Measurements from ENCODE around the gene TMEM33. TPM values are rescaled to one million over a fixed set of nuclear protein-coding genes. Genes with fewer than 3 reads are reported as not detected.

Gene TMEM33
- total RNA-seq, 4 donors from 2014 or later: 18.2 to 67.4 (median 46.7) TPM

GRCh38 chr4:41932988-41933387, 2.2 kb upstream of the TMEM33 start:
- no peak overlapping the region for H3K4me3 ChIP-seq

GRCh38 chr4:41933997-41934503, 1.2 kb upstream of the TMEM33 start:
- TF ChIP-seq POLR2A (IDR thresholded peaks at IDR 0.05): no peak
- TF ChIP-seq, protein P1, sequence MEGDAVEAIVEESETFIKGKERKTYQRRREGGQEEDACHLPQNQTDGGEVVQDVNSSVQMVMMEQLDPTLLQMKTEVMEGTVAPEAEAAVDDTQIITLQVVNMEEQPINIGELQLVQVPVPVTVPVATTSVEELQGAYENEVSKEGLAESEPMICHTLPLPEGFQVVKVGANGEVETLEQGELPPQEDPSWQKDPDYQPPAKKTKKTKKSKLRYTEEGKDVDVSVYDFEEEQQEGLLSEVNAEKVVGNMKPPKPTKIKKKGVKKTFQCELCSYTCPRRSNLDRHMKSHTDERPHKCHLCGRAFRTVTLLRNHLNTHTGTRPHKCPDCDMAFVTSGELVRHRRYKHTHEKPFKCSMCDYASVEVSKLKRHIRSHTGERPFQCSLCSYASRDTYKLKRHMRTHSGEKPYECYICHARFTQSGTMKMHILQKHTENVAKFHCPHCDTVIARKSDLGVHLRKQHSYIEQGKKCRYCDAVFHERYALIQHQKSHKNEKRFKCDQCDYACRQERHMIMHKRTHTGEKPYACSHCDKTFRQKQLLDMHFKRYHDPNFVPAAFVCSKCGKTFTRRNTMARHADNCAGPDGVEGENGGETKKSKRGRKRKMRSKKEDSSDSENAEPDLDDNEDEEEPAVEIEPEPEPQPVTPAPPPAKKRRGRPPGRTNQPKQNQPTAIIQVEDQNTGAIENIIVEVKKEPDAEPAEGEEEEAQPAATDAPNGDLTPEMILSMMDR (IDR thresholded peaks at IDR 0.05): no peak
- no peaks in the 10 kb centered on the region for H3K9me3 ChIP-seq
- peaks cover 0 to 24% (median 6%) of the 10 kb centered on the region in 4 donors for H3K4me1 ChIP-seq
- H3K27me3 ChIP-seq: no peaks in the 10 kb centered on the region
- H3K36me3 ChIP-seq: peaks cover 0 to 3% (median 0%) of the 10 kb centered on the region in 3 donors
- peak overlapping the region in 2 of 4 donors; percentile 18 to 72 for H3K4me3 ChIP-seq
- no peak overlapping the region for H3K27ac ChIP-seq
- DNase-seq: no peak

More at GRCh38 chr4:41932988-41933387, 2.2 kb upstream of the TMEM33 start:
- peaks cover 0 to 21% (median 6%) of the 10 kb centered on the region in 4 donors for H3K4me1 ChIP-seq
- H3K27ac ChIP-seq: no peak overlapping the region
- no peaks in the 10 kb centered on the region for H3K27me3 ChIP-seq
- H3K36me3 ChIP-seq: no peaks in the 10 kb centered on the region
- no peak for DNase-seq
- TF ChIP-seq, protein P1 (IDR thresholded peaks at IDR 0.05): no peak
- no peak for TF ChIP-seq POLR2A (IDR thresholded peaks at IDR 0.05)
- H3K9me3 ChIP-seq: no peaks in the 10 kb centered on the region

DNA sequence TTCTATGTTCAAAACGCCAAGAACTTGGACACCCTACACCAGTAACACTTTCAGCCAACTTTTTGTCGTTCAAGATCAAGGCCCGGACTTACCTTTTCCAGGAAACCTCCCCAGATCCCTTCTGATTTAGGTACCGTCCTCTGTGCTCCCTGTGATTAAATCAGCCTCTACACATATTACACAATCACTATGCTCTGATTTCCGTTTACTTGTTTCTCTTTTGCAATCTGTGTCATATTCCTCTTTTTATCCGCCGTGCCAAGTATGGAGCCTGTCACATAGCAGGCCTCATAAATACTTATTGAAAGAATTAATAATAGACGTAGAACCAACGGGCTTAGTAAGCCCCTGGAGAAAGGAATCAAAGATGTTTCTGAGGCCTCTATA, 722 bp upstream of the TMEM33 start:
- TF ChIP-seq, protein P1 (IDR thresholded peaks at IDR 0.05): no peak
- TF ChIP-seq POLR2A (IDR thresholded peaks at IDR 0.05): no peak
- Histone ChIP-seq H3K4me3 (peak overlapping the region; percentile 72 to 93 (median 86)), H3K9me3 (no peaks in the 10 kb centered on the region), H3K27ac (peak overlapping the region in 2 of 4 donors; percentile 77 to 81), H3K4me1 (peaks cover 0 to 24% (median 6%) of the 10 kb centered on the region in 4 donors), H3K27me3 (no peaks in the 10 kb centered on the region), H3K36me3 (peaks cover 0 to 7% (median 0%) of the 10 kb centered on the region in 3 donors)
- DNase-seq: no peak

DNA sequence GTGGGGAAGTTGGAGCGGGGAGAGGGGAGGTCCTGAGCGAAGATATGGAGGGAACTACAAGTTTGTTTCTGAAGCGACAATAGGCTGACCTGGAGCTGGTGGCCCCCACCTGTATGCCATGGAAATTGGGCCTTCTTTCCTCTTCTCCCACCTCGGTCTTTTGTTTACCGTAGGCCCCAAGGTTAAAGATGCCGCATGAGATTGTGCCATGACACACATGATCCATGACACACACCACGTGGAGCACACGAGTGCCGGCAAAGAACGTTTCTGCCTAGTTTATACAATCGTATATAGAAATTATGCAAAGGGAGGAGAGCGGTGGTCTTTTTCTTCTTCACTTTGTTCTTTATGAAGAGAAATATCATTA, 408 bp downstream of the TMEM33 start:
- peak overlapping the region; percentile 72 to 93 (median 86) for H3K4me3 ChIP-seq
- TF ChIP-seq POLR2A (IDR thresholded peaks at IDR 0.05): no peak
- TF ChIP-seq, protein P1 (IDR thresholded peaks at IDR 0.05): no peak
- H3K27ac ChIP-seq: peak overlapping the region; percentile 76 to 82 (median 79)
- H3K27me3 ChIP-seq: no peaks in the 10 kb centered on the region
- H3K4me1 ChIP-seq: peaks cover 0 to 24% (median 6%) of the 10 kb centered on the region in 4 donors
- no peak for DNase-seq
- no peaks in the 10 kb centered on the region for H3K9me3 ChIP-seq
- H3K36me3 ChIP-seq: peaks cover 0 to 10% (median 0%) of the 10 kb centered on the region in 3 donors

GRCh38 chr4:41939016-41939626, 3.9 kb downstream of the TMEM33 start:
- TF ChIP-seq POLR2A (IDR thresholded peaks at IDR 0.05): no peak
- TF ChIP-seq, protein P1 (IDR thresholded peaks at IDR 0.05): no peak
- peaks cover 0 to 10% (median 0%) of the 10 kb centered on the region in 3 donors for H3K36me3 ChIP-seq
- no peak overlapping the region for H3K27ac ChIP-seq
- no peak for DNase-seq
- H3K9me3 ChIP-seq: no peaks in the 10 kb centered on the region
- H3K27me3 ChIP-seq: no peaks in the 10 kb centered on the region
- H3K4me3 ChIP-seq: no peak overlapping the region
- peaks cover 0 to 24% (median 6%) of the 10 kb centered on the region in 4 donors for H3K4me1 ChIP-seq

All from Peyer's patch (tissue), 4 donors.